ES-I3 (cell line): ENCODE data around the gene PHKA1.
"Not testable (repeated sequence)": the region's sequence is repeated elsewhere in the genome, so short reads cannot be mapped to it uniquely, and the experiment has no call there.

ENCODE experiments used
- H3K36me3 ChIP-seq: 2 replicates; pipeline ENCODE4 v1.6.1; 2013; ENCODE audit warnings: mild to moderate bottlenecking, low read length, control low read depth, moderate library complexity; ENCODE audit not compliant: insufficient read depth
- H3K4me1 ChIP-seq: 2 replicates; pipeline ENCODE4 v1.6.1; 2013; ENCODE audit warnings: mild to moderate bottlenecking, control low read depth, low read length; ENCODE audit not compliant: insufficient read depth
- H3K9ac ChIP-seq: 2 replicates; pipeline ENCODE4 v1.6.1; 2013; ENCODE audit warnings: low read depth, mild to moderate bottlenecking, low read length, moderate library complexity
- H3K9me3 ChIP-seq: 2 replicates; pipeline ENCODE4 v1.6.1; 2013; ENCODE audit warnings: mild to moderate bottlenecking, low read length, moderate library complexity; ENCODE audit not compliant: control insufficient read depth, insufficient read depth

PHKA1 gene

DNA sequence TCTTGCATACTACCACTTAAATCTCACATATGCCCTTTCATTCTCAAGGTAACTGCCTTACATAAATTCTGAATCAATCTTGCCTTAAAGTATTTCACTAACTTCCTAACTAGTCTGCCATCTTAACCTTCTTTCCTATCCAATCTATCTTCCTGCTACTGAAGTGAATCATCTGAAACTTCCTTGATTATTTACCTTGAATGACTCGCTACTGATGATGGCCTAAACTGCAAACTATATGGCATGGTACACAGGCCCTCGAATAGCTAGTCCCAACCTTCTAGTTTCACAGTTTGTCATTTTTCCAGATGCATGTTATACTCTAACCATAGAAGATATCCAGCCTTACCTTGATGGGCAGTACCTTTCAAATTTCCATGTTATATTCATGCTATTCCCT lies 19.9 kb downstream of the PHKA1 start:
- no peaks in the 10 kb centered on the region for H3K36me3 ChIP-seq
- H3K4me1 ChIP-seq: no peaks in the 10 kb centered on the region
- H3K9me3 ChIP-seq: no peaks in the 10 kb centered on the region
- H3K9ac ChIP-seq: no peak overlapping the region

- Histone ChIP-seq H3K4me1 (no peaks in the 10 kb centered on the region), H3K9ac (no peak overlapping the region), H3K9me3 (no peaks in the 10 kb centered on the region), H3K36me3 (no peaks in the 10 kb centered on the region)
Measured at GRCh38 chrX:72693477-72693876, 20.6 kb downstream of the PHKA1 start.

DNA sequence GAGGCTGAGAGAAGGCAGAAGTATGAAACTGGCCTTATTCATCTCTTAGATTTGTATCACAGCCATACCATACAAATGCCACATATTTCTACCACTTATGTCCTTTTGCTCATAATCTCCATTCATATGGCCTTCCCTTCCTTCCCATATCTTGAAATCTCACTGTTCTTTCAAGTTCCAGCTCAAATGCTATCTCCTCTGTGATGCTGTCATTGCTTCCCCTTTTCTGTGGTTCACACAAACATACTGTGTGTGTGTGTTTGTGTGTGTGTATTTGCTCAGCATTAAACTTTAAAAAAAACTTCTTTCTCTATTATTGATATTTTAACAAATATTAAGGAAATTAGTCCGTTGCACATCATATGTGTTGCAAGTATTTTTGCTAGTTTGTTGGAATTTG lies 26.7 kb downstream of the PHKA1 start:
- Histone ChIP-seq H3K9me3 (no peaks in the 10 kb centered on the region), H3K4me1 (no peaks in the 10 kb centered on the region), H3K9ac (no peak overlapping the region), H3K36me3 (no peaks in the 10 kb centered on the region)

DNA sequence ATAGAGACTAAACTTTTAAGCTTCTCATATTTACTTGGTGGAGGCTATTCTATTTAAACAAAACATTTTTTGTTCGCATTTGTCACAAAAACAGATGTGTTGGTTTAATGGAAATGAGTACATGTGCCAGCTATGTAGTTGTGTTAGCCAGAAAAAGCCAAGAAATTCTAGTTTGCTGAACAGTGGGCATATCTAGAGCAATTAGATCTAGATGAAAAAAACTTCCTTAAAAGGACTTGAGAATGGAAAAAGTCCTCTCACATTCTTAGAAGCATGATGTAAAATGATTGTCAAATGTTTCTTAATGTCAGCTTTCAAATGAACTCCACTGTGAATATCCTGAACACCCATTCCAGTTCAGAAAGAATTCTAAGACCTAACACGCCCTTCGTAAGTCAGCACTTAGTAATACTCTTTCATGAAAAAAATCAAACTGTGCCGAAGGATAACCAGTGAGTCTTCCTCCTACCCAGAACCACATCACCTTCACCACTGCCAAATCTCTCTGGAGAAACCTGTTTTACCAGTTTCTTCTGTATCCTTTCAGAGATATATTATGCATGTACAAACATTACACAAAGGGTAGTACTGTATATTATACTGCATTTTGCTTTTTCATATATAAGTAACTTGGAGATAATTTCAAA lies 28.2 kb downstream of the PHKA1 start:
- Histone ChIP-seq H3K9ac (no peak overlapping the region), H3K36me3 (no peaks in the 10 kb centered on the region), H3K9me3 (no peaks in the 10 kb centered on the region), H3K4me1 (no peaks in the 10 kb centered on the region)

DNA sequence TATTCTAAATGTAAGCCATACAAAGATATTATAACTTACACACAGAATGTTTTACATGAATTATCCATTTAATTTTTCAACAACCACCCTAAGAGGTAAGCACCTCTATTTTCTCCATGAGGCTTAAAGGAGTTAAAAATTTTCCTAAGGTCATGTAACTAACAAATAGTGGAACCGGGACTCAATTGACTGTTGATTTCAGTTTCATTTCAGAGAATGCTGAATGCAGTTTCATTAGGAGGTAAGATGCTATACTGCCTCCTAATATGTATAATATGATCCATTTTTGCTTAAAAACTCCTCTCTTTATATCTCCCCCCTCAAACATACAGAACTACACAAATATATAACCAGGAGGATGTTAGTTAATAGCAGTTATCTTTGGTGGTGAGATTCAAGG lies 29.1 kb downstream of the PHKA1 start:
- H3K9ac ChIP-seq: no peak overlapping the region
- no peaks in the 10 kb centered on the region for H3K36me3 ChIP-seq
- no peaks in the 10 kb centered on the region for H3K9me3 ChIP-seq
- no peaks in the 10 kb centered on the region for H3K4me1 ChIP-seq

DNA sequence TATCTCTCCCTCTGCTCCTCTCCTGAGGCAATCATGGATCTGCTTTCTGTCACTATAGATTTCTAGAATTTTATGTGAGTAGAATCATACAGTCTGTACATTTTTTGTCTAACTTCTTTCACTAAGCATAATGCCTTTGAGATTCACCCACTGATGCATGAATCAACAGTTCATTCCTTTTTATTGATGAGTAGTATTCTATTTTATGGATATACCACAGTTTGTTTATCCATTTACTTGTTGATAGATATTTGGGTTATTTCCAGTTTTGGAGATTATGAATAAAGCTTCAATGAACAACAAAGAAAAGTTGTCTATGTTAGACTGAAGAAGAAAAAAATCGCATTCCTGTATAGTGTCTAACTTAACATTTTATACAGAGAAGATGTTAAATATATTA lies 30.5 kb downstream of the PHKA1 start:
- Histone ChIP-seq H3K9ac (no peak overlapping the region), H3K4me1 (no peaks in the 10 kb centered on the region), H3K36me3 (no peaks in the 10 kb centered on the region), H3K9me3 (no peaks in the 10 kb centered on the region)

DNA sequence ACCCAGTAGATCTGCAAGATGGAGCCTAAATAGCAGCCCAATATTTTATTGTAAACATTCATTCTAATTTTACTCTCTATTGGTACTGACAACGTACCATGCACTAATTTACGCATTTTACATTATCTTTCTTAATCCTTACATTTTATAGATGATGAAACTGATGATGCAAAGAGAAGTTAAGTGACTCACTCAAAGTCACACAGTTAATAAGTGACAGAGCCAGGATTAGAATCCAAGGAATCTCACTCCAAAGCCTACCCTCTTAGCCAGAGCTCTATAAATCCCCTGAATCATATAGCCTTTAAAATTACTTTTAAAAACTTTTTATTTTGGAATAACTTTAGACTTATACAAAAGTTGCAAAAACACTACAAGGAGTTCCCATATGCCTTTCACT lies 37.6 kb downstream of the PHKA1 start:
- no peak overlapping the region for H3K9ac ChIP-seq
- H3K4me1 ChIP-seq: no peaks in the 10 kb centered on the region
- no peaks in the 10 kb centered on the region for H3K36me3 ChIP-seq
- no peaks in the 10 kb centered on the region for H3K9me3 ChIP-seq

- H3K9ac ChIP-seq, H3K36me3 ChIP-seq, H3K9me3 ChIP-seq, H3K4me1 ChIP-seq: not testable (repeated sequence)
Measured at GRCh38 chrX:72673951-72674350, 40.2 kb downstream of the PHKA1 start.

DNA sequence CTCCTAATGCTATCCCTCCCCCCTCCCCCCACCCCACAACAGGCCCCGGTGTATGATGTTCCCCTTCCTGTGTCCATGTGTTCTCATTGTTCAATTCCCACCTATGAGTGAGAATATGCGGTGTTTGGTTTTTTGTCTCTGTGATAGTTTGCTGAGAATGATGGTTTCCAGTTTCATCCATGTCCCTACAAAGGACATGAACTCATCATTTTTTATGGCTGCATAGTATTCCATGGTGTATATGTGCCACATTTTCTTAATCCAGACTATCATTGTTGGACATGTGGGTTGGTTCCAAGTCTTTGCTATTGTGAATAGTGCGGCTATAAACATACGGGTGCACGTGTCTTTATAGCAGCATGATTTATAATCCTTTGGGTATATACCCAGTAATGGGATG lies 44.6 kb downstream of the PHKA1 start:
- H3K4me1 ChIP-seq, H3K9me3 ChIP-seq, H3K9ac ChIP-seq, H3K36me3 ChIP-seq: not testable (repeated sequence)

DNA sequence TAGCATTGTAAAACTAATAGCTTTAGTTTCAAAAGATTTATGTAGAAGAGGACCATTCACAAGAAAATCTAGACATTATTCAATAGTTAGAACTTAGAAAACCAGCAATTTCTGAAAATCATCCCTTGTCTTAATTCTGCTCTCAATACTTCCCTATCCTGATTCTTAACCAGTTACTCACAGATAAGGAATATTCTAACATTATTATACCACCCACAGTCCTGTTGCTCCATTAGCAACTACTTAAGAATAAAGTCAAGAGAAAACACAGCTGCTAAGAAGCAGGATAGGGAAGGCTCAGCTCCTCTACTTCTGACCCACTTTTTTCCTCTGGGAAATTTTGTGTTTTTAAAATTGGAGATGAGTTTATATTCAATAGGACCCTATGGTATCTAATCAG lies 47.7 kb downstream of the PHKA1 start:
- no peaks in the 10 kb centered on the region for H3K36me3 ChIP-seq
- no peaks in the 10 kb centered on the region for H3K4me1 ChIP-seq

DNA sequence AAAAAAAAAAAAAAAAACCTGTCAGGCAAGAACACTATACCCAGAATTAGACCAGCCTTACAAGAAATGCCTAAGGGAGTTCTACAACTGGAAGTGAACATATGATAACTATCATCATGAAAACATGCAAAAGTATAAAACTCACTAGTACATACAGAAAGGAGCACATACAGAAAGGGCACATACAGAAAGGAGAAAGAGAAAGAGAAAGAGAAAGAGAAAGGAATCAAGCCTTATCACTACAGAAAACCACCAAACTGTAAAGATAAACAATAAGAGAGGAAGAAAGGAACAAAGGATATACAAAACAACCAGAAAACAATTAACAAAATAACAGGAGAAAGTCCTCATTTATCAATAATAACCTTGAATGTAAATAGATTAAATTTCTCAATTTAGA lies 50.4 kb downstream of the PHKA1 start:
- Histone ChIP-seq H3K4me1 (no peaks in the 10 kb centered on the region), H3K9ac (no peak overlapping the region), H3K36me3 (no peaks in the 10 kb centered on the region), H3K9me3 (no peaks in the 10 kb centered on the region)

More for the DNA sequence above, 47.7 kb downstream of the PHKA1 start:
- Histone ChIP-seq H3K9me3 (no peaks in the 10 kb centered on the region), H3K9ac (no peak overlapping the region)

DNA sequence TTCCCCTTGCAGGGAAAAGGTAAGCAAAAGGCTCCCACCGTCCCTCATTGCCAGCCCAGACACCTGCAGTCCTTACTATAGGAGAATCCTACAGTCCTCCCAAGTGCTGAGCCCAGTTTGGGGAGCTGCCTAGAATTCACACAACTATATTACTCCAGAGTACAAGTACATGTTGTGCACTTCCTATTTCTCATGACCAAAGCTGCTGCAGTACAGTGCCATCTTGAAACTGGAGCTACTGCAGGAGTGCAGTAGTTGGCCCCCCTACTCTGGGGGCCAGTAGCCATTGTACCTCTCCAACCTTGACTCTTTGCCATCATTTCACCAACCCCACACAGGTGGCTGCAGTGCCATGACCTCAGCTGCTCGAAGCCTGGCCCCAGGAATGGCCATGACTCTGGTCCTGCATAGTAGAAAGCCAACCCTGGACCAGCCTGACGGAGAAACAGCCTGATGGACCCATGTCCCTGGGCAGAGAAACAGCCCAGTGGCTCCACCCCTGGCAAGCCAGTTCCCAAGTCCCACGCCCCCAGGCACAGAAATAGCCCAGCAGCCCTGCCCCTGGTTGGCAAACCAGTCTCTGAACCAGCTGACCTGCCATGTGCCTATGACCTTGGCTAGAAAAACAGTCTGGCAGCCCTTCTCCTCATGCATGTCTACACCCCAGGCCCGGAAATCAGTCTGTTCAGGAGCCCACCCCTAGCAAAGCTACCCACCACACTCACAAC lies 51.9 kb downstream of the PHKA1 start:
- Histone ChIP-seq H3K4me1 (no peaks in the 10 kb centered on the region), H3K9ac (no peak overlapping the region), H3K36me3 (no peaks in the 10 kb centered on the region), H3K9me3 (no peaks in the 10 kb centered on the region)

GRCh38 chrX:72659723-72660122 lies 54.4 kb downstream of the PHKA1 start:
- H3K36me3 ChIP-seq: no peaks in the 10 kb centered on the region

GRCh38 chrX:72652082-72652481 lies 62.0 kb downstream of the PHKA1 start:
- H3K4me1 ChIP-seq: no peaks in the 10 kb centered on the region
- no peak overlapping the region for H3K9ac ChIP-seq
- H3K9me3 ChIP-seq: no peaks in the 10 kb centered on the region
- H3K36me3 ChIP-seq: no peaks in the 10 kb centered on the region

More at GRCh38 chrX:72659723-72660122, 54.4 kb downstream of the PHKA1 start:
- H3K4me1 ChIP-seq: no peaks in the 10 kb centered on the region
- H3K9ac ChIP-seq: no peak overlapping the region
- H3K9me3 ChIP-seq: no peaks in the 10 kb centered on the region

DNA sequence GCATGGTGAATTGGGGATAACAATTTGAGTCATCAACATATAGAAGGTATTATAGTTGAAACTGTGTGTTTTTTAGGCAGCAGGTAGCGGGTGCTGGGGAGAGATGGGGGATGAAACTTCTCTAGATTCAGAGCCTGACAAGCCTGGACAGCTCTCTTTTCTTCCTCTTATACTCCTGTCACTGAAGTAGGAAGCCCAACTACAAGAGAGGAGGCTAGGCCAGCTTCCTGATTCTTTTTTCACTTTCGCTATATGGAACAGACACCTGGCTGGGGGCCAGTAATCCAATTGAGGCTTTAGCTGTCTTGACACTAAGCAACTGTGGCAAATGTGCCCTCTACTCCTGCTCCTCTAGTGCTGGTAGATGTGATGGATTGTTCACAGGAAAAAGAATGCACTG lies 69.2 kb downstream of the PHKA1 start:
- Histone ChIP-seq H3K9ac (no peak overlapping the region), H3K36me3 (no peaks in the 10 kb centered on the region), H3K9me3 (no peaks in the 10 kb centered on the region), H3K4me1 (no peaks in the 10 kb centered on the region)
